ENCODE measurements around the gene ANKS1B.

ANKS1B gene

DNA sequence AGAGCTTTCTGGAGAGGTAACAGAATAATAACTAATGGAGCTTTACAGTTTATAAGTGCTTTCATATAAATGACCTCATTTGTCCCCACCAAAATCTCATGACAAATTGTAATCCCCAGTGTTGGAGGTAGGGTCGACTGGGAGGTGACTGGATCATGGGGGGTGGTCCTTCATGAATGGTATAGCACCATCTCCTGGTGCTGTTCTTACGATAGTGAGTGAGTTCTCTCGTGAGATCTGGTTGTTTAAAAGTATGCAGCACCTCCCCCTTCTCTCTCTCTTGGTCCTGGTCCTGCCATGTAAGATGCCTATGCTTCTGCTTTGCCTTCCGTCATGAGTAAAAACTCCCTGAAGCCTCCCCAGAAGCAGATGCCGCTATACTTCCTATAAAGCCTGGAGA lies 760.5 kb downstream of the ANKS1B start:
- Mint-ChIP-seq H3K27me3 (no peaks in the 10 kb centered on the region), H3K4me1 (no peaks in the 10 kb centered on the region), H3K27ac (no peak overlapping the region)

DNA sequence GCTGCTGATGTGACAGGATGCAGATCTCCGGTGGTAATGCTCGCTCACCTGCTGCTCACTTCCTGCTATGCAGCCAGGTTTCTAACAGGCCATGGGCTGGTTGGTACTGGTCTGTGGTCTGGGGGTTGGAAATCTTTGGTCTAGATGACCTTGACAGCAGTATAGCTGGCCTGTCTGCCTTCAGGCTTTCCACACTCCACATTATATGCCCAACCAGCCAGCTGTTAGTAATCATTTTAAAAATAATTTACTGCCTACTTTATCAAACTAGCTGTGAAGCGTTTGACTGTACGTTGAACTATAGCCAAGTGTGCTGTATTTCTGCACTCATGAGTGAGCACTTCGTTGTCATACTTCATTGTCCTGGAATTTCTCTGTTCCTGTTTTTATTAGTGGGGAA lies 761.2 kb downstream of the ANKS1B start:
- H3K36me3 Mint-ChIP-seq, result no peaks in the 10 kb centered on the region
- no peaks in the 10 kb centered on the region for H3K27me3 Mint-ChIP-seq
- H3K9me3 Mint-ChIP-seq, result peaks cover 2% of the 10 kb centered on the region
- CTCF ChIA-PET, result no interaction called here
- no peak for DNase-seq
- no peaks in the 10 kb centered on the region for H3K4me1 Mint-ChIP-seq
- H3K27ac Mint-ChIP-seq, result no peak overlapping the region
- H3K4me3 Mint-ChIP-seq, result no peak overlapping the region

More for the DNA sequence above, 760.5 kb downstream of the ANKS1B start:
- CTCF ChIA-PET, result no interaction called here
- Mint-ChIP-seq H3K36me3 (no peaks in the 10 kb centered on the region), H3K9me3 (peaks cover 2% of the 10 kb centered on the region), H3K4me3 (no peak overlapping the region)
- no peak for DNase-seq

DNA sequence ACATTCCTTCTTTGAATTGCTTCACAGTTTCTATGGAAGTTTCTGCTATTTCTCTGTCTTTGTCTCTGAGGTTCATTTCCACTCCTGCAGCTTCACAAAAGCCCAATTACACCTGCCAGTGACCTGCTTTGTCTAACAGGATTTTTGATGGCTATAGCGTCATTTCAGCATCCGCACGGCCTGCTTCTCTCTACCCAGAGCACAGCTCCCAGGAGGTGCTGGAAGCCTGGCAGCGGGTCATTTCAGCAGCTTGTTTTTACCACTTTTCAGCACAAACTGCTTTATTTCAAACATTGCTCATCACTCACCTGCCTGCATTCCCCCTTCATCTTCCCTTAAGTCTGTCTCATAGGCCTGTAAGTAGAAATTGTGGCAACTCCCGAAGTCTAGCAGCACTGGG lies 771.7 kb downstream of the ANKS1B start:
- H3K4me3 Mint-ChIP-seq, result no peak overlapping the region
- no peaks in the 10 kb centered on the region for H3K27me3 Mint-ChIP-seq
- H3K27ac Mint-ChIP-seq, result no peak overlapping the region
- H3K36me3 Mint-ChIP-seq, result no peaks in the 10 kb centered on the region
- H3K4me1 Mint-ChIP-seq, result no peaks in the 10 kb centered on the region
- CTCF ChIA-PET, result no interaction called here
- peaks cover 7% of the 10 kb centered on the region for H3K9me3 Mint-ChIP-seq
- DNase-seq, result no peak

DNA sequence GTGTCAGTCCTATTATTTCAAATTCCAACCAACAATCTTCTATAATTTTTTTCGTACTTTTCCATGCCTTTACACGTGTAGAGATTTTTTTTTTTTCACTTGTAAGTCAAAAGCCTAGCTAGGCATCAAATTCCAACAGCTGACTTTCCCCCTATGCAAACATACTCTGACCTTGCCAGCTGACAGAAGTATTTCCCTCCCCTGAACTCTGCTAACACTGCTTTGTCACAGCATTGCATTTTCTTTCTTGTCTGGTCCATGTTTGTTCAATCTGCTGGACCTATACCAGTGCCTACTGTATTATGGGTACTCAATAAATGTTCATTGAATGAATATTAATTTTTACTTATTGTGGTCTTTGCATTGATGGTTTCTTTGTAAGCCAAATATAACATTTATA lies 772.5 kb downstream of the ANKS1B start:
- no peaks in the 10 kb centered on the region for H3K4me1 Mint-ChIP-seq
- CTCF ChIA-PET, result no interaction called here
- H3K4me3 Mint-ChIP-seq, result no peak overlapping the region
- no peak overlapping the region for H3K27ac Mint-ChIP-seq
- H3K27me3 Mint-ChIP-seq, result no peaks in the 10 kb centered on the region
- H3K9me3 Mint-ChIP-seq, result peaks cover 7% of the 10 kb centered on the region
- no peak for DNase-seq
- H3K36me3 Mint-ChIP-seq, result no peaks in the 10 kb centered on the region

DNA sequence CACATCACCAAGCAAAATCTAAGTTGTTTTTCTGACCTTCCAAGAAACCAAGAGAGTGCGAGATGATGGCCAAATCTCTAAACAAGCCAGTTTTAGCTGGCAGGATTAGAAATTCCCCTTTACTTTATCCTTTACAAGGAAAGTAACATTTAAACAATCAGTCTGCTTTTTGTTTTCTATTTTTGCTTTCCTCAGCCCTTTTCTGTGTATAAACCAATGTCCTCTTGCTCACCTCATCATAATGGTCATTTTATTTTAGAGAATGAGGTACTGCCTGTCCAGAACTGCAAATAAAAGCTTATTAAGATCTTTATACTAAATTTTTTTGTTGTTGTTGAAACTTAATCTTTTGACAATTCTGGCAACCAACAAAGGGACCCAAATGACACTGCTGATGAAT lies 779.6 kb downstream of the ANKS1B start:
- Mint-ChIP-seq H3K27me3 (no peaks in the 10 kb centered on the region), H3K4me1 (no peaks in the 10 kb centered on the region), H3K9me3 (peaks cover 2% of the 10 kb centered on the region), H3K4me3 (no peak overlapping the region), H3K27ac (no peak overlapping the region), H3K36me3 (no peaks in the 10 kb centered on the region)
- CTCF ChIA-PET, result no interaction called here
- no peak for DNase-seq

DNA sequence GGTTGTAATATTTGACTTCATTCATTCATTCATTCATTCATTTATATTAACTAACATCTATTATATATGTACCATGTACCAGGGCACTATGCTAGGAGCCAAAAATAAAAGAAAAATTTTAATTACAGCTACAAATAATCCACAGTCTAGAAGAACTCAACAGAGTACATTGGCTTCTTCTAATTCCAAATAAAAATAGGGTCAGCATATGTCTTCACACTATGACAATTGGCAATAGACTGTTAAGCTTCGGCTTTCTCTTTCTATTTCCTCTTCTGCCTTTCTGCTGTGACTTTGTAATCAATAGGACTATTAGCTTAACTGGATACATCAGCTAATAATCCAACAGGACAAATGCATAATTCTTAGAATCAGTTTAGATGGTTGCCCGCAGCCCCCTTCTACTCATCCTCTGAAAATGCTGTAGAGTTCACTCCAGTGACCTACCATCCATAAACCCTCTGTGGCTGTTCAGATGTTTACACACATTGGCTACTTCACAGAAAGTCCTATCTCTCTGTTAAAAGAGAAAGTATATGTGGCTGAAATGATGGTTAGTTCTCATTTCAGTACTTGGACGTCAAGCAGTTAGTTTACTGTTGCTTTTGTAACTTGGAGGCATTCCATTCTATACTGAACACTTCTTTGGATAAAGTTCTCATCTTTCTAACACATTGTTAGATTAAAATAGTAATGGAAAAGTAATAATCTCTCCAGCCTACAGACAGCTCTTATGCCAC lies 782.7 kb downstream of the ANKS1B start:
- H3K9me3 Mint-ChIP-seq, result peaks cover 1% of the 10 kb centered on the region
- H3K4me3 Mint-ChIP-seq, result no peak overlapping the region
- no peaks in the 10 kb centered on the region for H3K4me1 Mint-ChIP-seq
- DNase-seq, result no peak
- no peak overlapping the region for H3K27ac Mint-ChIP-seq
- no peaks in the 10 kb centered on the region for H3K36me3 Mint-ChIP-seq
- H3K27me3 Mint-ChIP-seq, result no peaks in the 10 kb centered on the region
- CTCF ChIA-PET, result no interaction called here

DNA sequence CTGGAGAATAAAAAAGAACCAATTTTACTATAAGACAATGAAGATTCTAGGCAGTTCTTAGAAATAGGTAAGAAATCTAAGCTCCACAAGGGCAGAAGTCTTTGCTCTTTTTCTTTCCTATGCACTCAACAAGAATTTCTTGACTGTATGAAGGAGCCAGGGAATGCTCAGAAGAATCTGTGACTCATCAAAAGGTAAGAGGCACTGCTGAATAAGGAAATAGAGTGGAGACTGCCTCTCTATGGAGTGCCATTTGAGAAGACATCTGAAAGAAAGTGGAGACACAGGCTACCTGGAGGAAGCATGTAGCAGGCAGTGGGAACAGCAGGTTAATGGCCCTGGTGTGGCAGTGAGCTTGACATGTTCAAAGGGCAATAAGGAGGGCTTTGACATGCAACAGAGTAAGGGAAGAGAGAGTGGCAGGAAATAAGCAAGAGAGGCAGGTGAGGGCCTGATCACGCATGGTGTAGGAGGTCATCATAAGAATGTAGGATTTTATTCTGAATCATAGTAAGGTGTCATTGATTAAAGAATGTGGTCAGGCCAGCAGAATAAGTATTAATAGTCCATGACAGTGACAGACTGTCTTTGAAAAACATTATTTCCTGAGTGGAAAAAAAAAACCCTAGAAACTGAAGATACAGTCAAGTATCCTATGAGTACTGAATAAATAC lies 783.9 kb downstream of the ANKS1B start:
- H3K4me3 Mint-ChIP-seq, result no peak overlapping the region
- peaks cover 4% of the 10 kb centered on the region for H3K9me3 Mint-ChIP-seq
- CTCF ChIA-PET, result no interaction called here
- no peaks in the 10 kb centered on the region for H3K4me1 Mint-ChIP-seq
- DNase-seq, result no peak
- no peak overlapping the region for H3K27ac Mint-ChIP-seq
- no peaks in the 10 kb centered on the region for H3K27me3 Mint-ChIP-seq
- no peaks in the 10 kb centered on the region for H3K36me3 Mint-ChIP-seq

DNA sequence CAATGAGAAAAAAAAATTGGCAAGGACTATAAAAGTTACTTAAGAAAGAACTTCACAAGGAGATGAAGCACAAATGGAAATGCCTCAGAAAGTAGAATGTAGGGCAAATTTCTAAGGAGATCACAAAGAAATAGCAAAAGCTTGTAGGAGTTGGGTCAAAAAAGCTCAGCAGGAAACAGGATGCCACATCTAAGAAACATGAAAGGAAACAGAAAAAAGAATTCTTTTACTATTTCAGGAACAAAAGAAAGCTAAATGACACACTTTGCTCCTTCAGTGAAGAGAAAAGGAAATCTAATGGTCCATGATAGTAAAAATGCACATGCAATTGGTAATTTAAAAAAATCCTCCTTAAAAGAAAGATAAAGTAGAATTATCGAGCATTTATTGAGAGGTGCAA lies 789.3 kb downstream of the ANKS1B start:
- Mint-ChIP-seq H3K9me3 (peaks cover 4% of the 10 kb centered on the region), H3K4me3 (no peak overlapping the region), H3K4me1 (peaks cover 5% of the 10 kb centered on the region), H3K27ac (no peak overlapping the region), H3K36me3 (no peaks in the 10 kb centered on the region), H3K27me3 (no peaks in the 10 kb centered on the region)
- CTCF ChIA-PET, result no interaction called here
- DNase-seq, result no peak

DNA sequence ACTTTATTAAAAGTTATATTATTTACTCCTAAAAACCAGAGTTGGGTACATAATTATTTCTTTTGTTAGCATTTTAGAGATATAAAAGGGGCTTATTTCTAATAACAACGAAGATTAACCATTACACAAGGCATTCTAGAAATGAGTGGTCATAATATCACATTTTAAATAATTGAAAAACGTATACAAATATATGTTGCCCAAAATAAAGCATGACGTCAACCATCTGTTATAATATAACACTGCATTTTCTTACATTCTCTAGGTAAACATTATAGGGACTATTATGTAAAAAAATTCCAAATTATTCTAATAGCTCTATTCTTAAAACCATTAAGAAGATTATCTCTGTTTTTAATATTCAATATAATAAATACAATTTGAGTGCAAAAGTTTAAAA lies 792.2 kb downstream of the ANKS1B start:
- Mint-ChIP-seq H3K4me3 (no peak overlapping the region), H3K9me3 (peaks cover 14% of the 10 kb centered on the region)

DNA sequence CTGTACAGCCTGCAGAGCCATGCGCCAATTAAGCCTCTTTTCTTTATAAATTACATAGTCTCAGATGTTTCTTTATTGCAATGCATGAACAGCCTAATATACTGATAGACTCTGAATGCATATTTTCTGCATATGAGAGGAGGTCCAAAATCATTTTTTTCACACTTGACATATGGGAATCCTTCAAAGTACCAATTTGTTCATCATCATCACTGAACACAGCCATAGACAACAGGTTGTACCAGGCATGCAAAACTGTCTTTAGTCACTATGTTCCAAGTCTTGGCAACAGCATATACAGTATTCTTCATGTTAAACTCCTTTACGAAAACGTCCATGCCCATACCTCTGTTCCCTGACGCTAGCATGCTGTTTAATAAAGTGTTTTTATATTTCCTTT lies 807.9 kb downstream of the ANKS1B start:
- no peaks in the 10 kb centered on the region for H3K36me3 Mint-ChIP-seq
- H3K27me3 Mint-ChIP-seq, result no peaks in the 10 kb centered on the region
- no peaks in the 10 kb centered on the region for H3K4me1 Mint-ChIP-seq
- H3K4me3 Mint-ChIP-seq, result no peak overlapping the region
- peaks cover 9% of the 10 kb centered on the region for H3K9me3 Mint-ChIP-seq
- H3K27ac Mint-ChIP-seq, result no peak overlapping the region
- DNase-seq, result no peak
- CTCF ChIA-PET, result no interaction called here

More for the DNA sequence above, 792.2 kb downstream of the ANKS1B start:
- H3K36me3 Mint-ChIP-seq, result no peaks in the 10 kb centered on the region
- CTCF ChIA-PET, result no interaction called here
- H3K4me1 Mint-ChIP-seq, result peaks cover 5% of the 10 kb centered on the region
- no peak for DNase-seq
- no peaks in the 10 kb centered on the region for H3K27me3 Mint-ChIP-seq
- no peak overlapping the region for H3K27ac Mint-ChIP-seq

DNA sequence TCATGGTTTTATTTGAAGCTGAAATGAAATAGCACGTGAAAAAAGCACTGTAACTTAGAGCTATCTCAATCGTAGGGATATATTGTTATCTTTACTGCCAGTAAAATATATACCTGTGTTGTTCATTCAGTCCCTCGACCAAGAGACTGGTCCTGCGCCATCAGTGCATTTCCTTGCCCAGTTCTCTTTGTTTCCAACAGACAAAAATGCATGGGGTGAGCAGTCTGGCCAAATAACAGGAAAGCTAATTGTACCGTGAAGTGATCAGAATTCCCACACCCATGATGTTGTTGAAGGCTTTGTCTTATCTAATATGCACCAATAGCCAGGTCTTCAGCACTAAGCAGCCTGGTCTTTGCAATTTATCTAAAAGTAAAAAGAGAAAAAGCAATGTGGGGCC lies 814.3 kb downstream of the ANKS1B start:
- no peaks in the 10 kb centered on the region for H3K27me3 Mint-ChIP-seq

DNA sequence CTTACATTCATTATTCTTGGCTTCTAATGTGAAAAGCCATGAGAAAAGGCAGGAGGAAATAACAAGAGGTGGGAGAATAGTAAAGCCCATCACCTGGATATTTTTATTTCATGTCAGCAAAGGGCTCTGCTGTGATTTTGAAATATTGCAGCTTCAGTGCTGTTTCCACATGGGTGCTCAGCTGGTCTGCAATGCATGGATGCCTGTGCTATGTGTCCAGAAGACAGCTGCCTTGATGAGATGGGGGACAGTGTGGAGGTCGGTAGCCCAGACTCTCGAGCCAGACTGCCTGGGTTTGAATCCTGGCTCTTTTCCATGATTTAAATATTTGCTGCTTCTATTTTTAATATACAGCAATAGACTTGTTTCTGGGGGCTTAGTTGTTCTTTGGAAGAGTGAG lies 814.7 kb downstream of the ANKS1B start:
- H3K4me1 Mint-ChIP-seq, result no peaks in the 10 kb centered on the region
- no peak overlapping the region for H3K4me3 Mint-ChIP-seq
- H3K36me3 Mint-ChIP-seq, result no peaks in the 10 kb centered on the region
- no peak for DNase-seq
- no peaks in the 10 kb centered on the region for H3K27me3 Mint-ChIP-seq
- CTCF ChIA-PET, result no interaction called here
- H3K9me3 Mint-ChIP-seq, result no peaks in the 10 kb centered on the region
- no peak overlapping the region for H3K27ac Mint-ChIP-seq

More for the DNA sequence above, 814.3 kb downstream of the ANKS1B start:
- Mint-ChIP-seq H3K9me3 (no peaks in the 10 kb centered on the region), H3K27ac (no peak overlapping the region), H3K4me3 (no peak overlapping the region), H3K4me1 (no peaks in the 10 kb centered on the region), H3K36me3 (no peaks in the 10 kb centered on the region)
- CTCF ChIA-PET, result no interaction called here
- DNase-seq, result no peak

DNA sequence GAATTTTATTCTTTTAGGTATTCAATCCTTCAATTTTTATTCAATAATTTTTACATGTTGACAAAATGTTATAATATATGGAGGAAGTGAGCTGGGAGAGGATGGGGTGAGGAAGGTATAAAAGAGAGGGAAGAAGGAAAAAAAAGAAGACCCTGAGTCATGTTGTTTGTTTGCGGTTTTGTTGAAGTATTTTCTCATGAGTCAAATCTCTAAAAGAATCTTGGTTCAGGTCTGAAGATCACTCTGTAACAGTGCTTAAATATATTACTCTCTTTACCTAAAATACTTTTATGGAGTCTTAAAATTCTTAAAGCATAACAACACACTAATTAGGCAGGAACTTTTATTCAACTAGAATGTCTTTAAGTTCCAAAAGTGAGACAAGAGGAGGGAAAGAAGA lies 826.8 kb downstream of the ANKS1B start:
- H3K36me3 Mint-ChIP-seq, result no peaks in the 10 kb centered on the region

DNA sequence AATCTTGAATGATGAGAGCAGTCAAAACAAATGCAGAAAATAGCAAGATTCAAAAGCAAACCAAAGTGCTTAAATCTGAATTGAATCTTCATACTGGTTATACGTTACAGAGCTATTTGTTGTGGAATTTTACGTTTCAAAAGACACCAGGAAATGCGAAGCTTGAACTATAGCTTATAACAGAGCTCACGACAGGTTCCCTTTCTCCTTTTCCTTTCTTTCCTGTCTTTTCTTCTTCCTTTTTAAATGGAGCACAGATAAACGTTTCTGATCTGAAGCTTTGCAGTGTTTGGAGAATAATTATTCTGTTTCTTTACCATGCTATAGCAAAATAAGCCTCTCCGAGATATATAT lies 829.8 kb downstream of the ANKS1B start:
- Mint-ChIP-seq H3K36me3 (no peaks in the 10 kb centered on the region), H3K27me3 (no peaks in the 10 kb centered on the region), H3K4me1 (no peaks in the 10 kb centered on the region), H3K9me3 (peaks cover 3% of the 10 kb centered on the region), H3K27ac (no peak overlapping the region), H3K4me3 (no peak overlapping the region)
- CTCF ChIA-PET, result no interaction called here
- no peak for DNase-seq

More for the DNA sequence above, 826.8 kb downstream of the ANKS1B start:
- H3K9me3 Mint-ChIP-seq, result peaks cover 6% of the 10 kb centered on the region
- CTCF ChIA-PET, result no interaction called here
- no peaks in the 10 kb centered on the region for H3K27me3 Mint-ChIP-seq
- DNase-seq, result no peak
- H3K27ac Mint-ChIP-seq, result no peak overlapping the region
- H3K4me1 Mint-ChIP-seq, result no peaks in the 10 kb centered on the region
- no peak overlapping the region for H3K4me3 Mint-ChIP-seq

DNA sequence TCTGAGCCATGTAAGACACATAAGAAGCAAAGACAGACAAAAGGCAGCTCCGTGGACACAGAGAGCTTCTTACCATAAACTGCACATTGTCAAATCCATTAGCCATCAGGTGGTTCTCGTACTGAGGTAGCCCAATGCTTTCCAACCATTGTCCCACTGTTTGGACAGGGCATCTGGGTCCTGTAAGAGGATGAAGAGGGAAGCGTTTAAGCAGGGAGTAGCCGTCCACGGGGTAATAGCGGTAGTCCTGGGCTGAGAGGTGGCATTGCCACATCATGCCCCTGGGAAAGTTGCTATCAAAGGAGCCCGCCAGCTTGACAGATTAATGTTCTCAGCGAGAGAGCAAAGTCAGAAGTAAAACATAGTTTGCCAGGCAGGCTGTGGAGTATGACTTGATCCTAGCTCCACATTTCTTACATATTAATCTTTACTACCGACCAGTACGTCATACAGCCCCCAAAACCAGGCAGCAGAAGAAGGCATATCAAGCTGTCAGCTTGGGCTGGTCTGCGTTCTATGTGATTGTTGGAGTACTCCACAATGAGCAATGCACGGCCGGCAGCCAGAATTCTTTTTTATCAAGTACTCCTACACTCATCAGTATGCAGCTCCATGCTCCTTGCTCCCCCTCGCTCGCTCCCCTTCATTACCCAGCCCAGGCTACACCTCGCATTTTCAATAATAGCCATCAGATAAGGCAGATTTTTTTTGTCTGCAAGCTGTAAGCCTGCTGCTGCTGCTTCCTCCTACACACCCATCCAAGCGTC lies 830.3 kb downstream of the ANKS1B start:
- H3K9me3 Mint-ChIP-seq, result peaks cover 3% of the 10 kb centered on the region
- no peaks in the 10 kb centered on the region for H3K27me3 Mint-ChIP-seq
- no peak for DNase-seq

More for the DNA sequence above, 830.3 kb downstream of the ANKS1B start:
- H3K27ac Mint-ChIP-seq, result no peak overlapping the region
- CTCF ChIA-PET, result no interaction called here
- no peak overlapping the region for H3K4me3 Mint-ChIP-seq
- H3K36me3 Mint-ChIP-seq, result no peaks in the 10 kb centered on the region
- no peaks in the 10 kb centered on the region for H3K4me1 Mint-ChIP-seq

Data from activated naive CD4-positive, alpha-beta T cell treated with anti-CD3 and anti-CD28 coated beads, Interleukin-2, amount 10 ng/mL, durations not matched to agents 7 days and 5 days (primary cell).